GM19238 (cell line): ENCODE results near the gene PSMD12.
"Not testable (repeated sequence)": the region's sequence is repeated elsewhere in the genome, so short reads cannot be mapped to it uniquely, and the experiment has no call there.

Experiments
- DNase-seq: peaks from one replicate; pipeline ENCODE4 v3.0.0; 2011; ENCODE audit warnings: low spot score; ENCODE audit not compliant: insufficient read length

Gene PSMD12

GRCh38 chr17:67315865-67316264 is 50.5 kb downstream of the PSMD12 start:
- no peak for DNase-seq

GRCh38 chr17:67312265-67312664 is 54.1 kb downstream of the PSMD12 start:
- no peak for DNase-seq

GRCh38 chr17:67311575-67311974 is 54.8 kb downstream of the PSMD12 start:
- no peak for DNase-seq

GRCh38 chr17:67310406-67310805 is 56.0 kb downstream of the PSMD12 start:
- no peak for DNase-seq

GRCh38 chr17:67305446-67306235 is 60.7 kb downstream of the PSMD12 start:
- not testable (repeated sequence) for DNase-seq

- DNase-seq = no peak
Observed at GRCh38 chr17:67297454-67297960, 68.9 kb downstream of the PSMD12 start.

GRCh38 chr17:67294451-67295199 is 71.8 kb downstream of the PSMD12 start:
- DNase-seq = no peak

- DNase-seq = peak; percentile 71
Observed at GRCh38 chr17:67293251-67294203, 72.8 kb downstream of the PSMD12 start.

GRCh38 chr17:67290711-67291291 is 75.6 kb downstream of the PSMD12 start:
- DNase-seq = no peak

GRCh38 chr17:67290244-67290643 is 76.1 kb downstream of the PSMD12 start:
- DNase-seq = no peak

GRCh38 chr17:67289181-67289876 is 77.0 kb downstream of the PSMD12 start:
- DNase-seq = no peak
